DOHH2 (cell line): ENCODE measurements around the gene ETFDH.

Source experiments
- CTCF ChIP-seq: fragments of 200-600 bp; sonication (generic); IDR thresholded peaks from one replicate; pipeline ENCODE4 v1.5.1; 2014; ENCODE audit warnings: antibody characterized with exemption, mild to moderate bottlenecking, low read depth, low read length; ENCODE audit not compliant: poor library complexity, severe bottlenecking
- EZH2phosphoT487 ChIP-seq: fragments of 200-600 bp; sonication (generic); IDR thresholded peaks from 2 replicates; pipeline ENCODE4 v1.6.1; 2017; ENCODE audit warnings: borderline replicate concordance, mild to moderate bottlenecking, antibody characterized with exemption, low read length, moderate library complexity, mixed read lengths

DNA sequence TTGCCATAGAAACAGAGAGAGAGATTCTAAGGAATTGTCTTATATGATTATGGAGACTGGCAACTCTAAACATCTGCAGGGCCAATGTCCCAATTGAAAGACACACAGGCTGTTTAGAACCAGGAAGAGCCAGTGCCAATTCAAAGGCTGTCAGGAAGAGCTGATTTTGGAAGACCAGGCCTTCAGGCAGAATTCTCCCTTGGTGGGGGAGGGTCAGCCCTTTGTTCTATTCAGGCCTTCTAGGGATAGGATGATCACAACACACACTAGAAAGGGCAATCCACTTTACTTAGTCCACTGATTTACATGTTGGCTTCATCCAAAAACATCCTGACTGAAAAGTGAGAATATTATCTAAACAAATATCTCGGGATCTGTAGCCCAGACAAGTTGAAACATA is 15.7 kb upstream of the ETFDH start:
- TF ChIP-seq CTCF (no peak), EZH2phosphoT487 (no peak)
